HG02798 (cell line): Measurements from ENCODE around the gene PDIA6.
"Not testable (repeated sequence)": the region's sequence is repeated elsewhere in the genome, so short reads cannot be mapped to it uniquely, and the experiment has no call there.

Source experiments
- ATAC-seq: cut with Tn5 transposase; IDR thresholded peaks from one replicate; pipeline ENCODE4 v1.9.1; 2021; ENCODE audit warnings: mild to moderate bottlenecking; ENCODE audit not compliant: unreplicated experiment, poor library complexity

The PDIA6 gene

GRCh38 chr2:10813163-10814138, 866 bp upstream of the PDIA6 start:
- ATAC-seq, result not testable (repeated sequence)

- no peak for ATAC-seq
Observed at GRCh38 chr2:10811517-10811916, 1.1 kb downstream of the PDIA6 start.

- peak; percentile 33 for ATAC-seq
Observed at GRCh38 chr2:10810202-10811161, 2.1 kb downstream of the PDIA6 start.

- no peak for ATAC-seq
Observed at GRCh38 chr2:10806543-10806942, 6.0 kb downstream of the PDIA6 start.

GRCh38 chr2:10805990-10806389, 6.6 kb downstream of the PDIA6 start:
- not testable (repeated sequence) for ATAC-seq

GRCh38 chr2:10802657-10803056, 9.9 kb downstream of the PDIA6 start:
- ATAC-seq, result no peak

- ATAC-seq, result no peak
Observed at GRCh38 chr2:10800163-10800562, 12.4 kb downstream of the PDIA6 start.

GRCh38 chr2:10798783-10799182, 13.8 kb downstream of the PDIA6 start:
- no peak for ATAC-seq

GRCh38 chr2:10796703-10797102, 15.9 kb downstream of the PDIA6 start:
- ATAC-seq, result no peak

- ATAC-seq, result no peak
Observed at GRCh38 chr2:10795508-10796046, 17.0 kb downstream of the PDIA6 start.

- no peak for ATAC-seq
Observed at GRCh38 chr2:10794876-10795275, 17.7 kb downstream of the PDIA6 start.

GRCh38 chr2:10793816-10794215, 18.8 kb downstream of the PDIA6 start:
- ATAC-seq, result no peak

- ATAC-seq, result no peak
Observed at GRCh38 chr2:10792660-10793400, 19.8 kb downstream of the PDIA6 start.

- peak; percentile 62 for ATAC-seq
Observed at GRCh38 chr2:10792001-10792634, 20.5 kb downstream of the PDIA6 start.

GRCh38 chr2:10790228-10790973, 22.2 kb downstream of the PDIA6 start:
- ATAC-seq, result peak; percentile 90

- no peak for ATAC-seq
Observed at GRCh38 chr2:10788855-10789254, 23.7 kb downstream of the PDIA6 start.

GRCh38 chr2:10787176-10787968, 25.2 kb downstream of the PDIA6 start:
- ATAC-seq, result no peak
